ENCODE data around the gene WSCD1. TPM values are rescaled to one million over a fixed set of nuclear protein-coding genes. Genes with fewer than 3 reads are reported as not detected.

WSCD1 gene
- total RNA-seq, 1 experiment from 2014 or later: 0.45 TPM

GRCh38 chr17:6100146-6100545, 30.0 kb downstream of the WSCD1 start:
- TF ChIP-seq, protein P1, sequence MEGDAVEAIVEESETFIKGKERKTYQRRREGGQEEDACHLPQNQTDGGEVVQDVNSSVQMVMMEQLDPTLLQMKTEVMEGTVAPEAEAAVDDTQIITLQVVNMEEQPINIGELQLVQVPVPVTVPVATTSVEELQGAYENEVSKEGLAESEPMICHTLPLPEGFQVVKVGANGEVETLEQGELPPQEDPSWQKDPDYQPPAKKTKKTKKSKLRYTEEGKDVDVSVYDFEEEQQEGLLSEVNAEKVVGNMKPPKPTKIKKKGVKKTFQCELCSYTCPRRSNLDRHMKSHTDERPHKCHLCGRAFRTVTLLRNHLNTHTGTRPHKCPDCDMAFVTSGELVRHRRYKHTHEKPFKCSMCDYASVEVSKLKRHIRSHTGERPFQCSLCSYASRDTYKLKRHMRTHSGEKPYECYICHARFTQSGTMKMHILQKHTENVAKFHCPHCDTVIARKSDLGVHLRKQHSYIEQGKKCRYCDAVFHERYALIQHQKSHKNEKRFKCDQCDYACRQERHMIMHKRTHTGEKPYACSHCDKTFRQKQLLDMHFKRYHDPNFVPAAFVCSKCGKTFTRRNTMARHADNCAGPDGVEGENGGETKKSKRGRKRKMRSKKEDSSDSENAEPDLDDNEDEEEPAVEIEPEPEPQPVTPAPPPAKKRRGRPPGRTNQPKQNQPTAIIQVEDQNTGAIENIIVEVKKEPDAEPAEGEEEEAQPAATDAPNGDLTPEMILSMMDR (IDR thresholded peaks at IDR 0.05; ENCODE audit: unreplicated experiment): no peak
- Mint-ChIP-seq H3K4me1 (ENCODE audit: low read depth, unreplicated experiment) (no peaks in the 10 kb centered on the region), H3K27me3 (ENCODE audit: unreplicated experiment) (peaks cover 92% of the 10 kb centered on the region), H3K9me3 (ENCODE audit: low read depth, unreplicated experiment) (no peaks in the 10 kb centered on the region), H3K4me3 (ENCODE audit: low read depth, unreplicated experiment) (no peak overlapping the region), H3K36me3 (ENCODE audit: insufficient read depth, unreplicated experiment) (no peaks in the 10 kb centered on the region), H3K27ac (ENCODE audit: unreplicated experiment) (no peak overlapping the region)
- intact Hi-C loops (cut with micrococcal nuclease; ENCODE audit: unreplicated experiment): no loop called here
- CTCF ChIA-PET: no interaction called here
- DNase-seq: no peak
- no TSS peak for BruUV-seq (replicated peaks)

- H3K27ac Mint-ChIP-seq (ENCODE audit: unreplicated experiment): no peak overlapping the region
- no peaks in the 10 kb centered on the region for H3K4me1 Mint-ChIP-seq (ENCODE audit: low read depth, unreplicated experiment)
- intact Hi-C loops (cut with micrococcal nuclease; ENCODE audit: unreplicated experiment): no loop called here
- TF ChIP-seq, protein P1 (IDR thresholded peaks at IDR 0.05; ENCODE audit: unreplicated experiment): no peak
- peaks cover 92% of the 10 kb centered on the region for H3K27me3 Mint-ChIP-seq (ENCODE audit: unreplicated experiment)
- H3K9me3 Mint-ChIP-seq (ENCODE audit: low read depth, unreplicated experiment): no peaks in the 10 kb centered on the region
- no peak overlapping the region for H3K4me3 Mint-ChIP-seq (ENCODE audit: low read depth, unreplicated experiment)
- no TSS peak for BruUV-seq (replicated peaks)
- no peak for DNase-seq
- CTCF ChIA-PET: interaction anchor here (0.5 kb wide), 1 partner anchor 85 kb away, joined by 3 read pairs; no protein-coding TSS in a partner anchor
- no peaks in the 10 kb centered on the region for H3K36me3 Mint-ChIP-seq (ENCODE audit: insufficient read depth, unreplicated experiment)
Observed at GRCh38 chr17:6100891-6101500, 30.8 kb downstream of the WSCD1 start.

GRCh38 chr17:6101706-6102105, 31.5 kb downstream of the WSCD1 start:
- no peak for DNase-seq
- Mint-ChIP-seq H3K4me1 (ENCODE audit: low read depth, unreplicated experiment) (no peaks in the 10 kb centered on the region), H3K27ac (ENCODE audit: unreplicated experiment) (no peak overlapping the region), H3K9me3 (ENCODE audit: low read depth, unreplicated experiment) (no peaks in the 10 kb centered on the region), H3K36me3 (ENCODE audit: insufficient read depth, unreplicated experiment) (no peaks in the 10 kb centered on the region), H3K27me3 (ENCODE audit: unreplicated experiment) (peaks cover 98% of the 10 kb centered on the region), H3K4me3 (ENCODE audit: low read depth, unreplicated experiment) (no peak overlapping the region)
- intact Hi-C loops (cut with micrococcal nuclease; ENCODE audit: unreplicated experiment): no loop called here
- no TSS peak for BruUV-seq (replicated peaks)
- CTCF ChIA-PET: no interaction called here
- TF ChIP-seq, protein P1 (IDR thresholded peaks at IDR 0.05; ENCODE audit: unreplicated experiment): no peak

GRCh38 chr17:6102615-6103014, 32.4 kb downstream of the WSCD1 start:
- BruUV-seq (replicated peaks): no TSS peak
- peaks cover 100% of the 10 kb centered on the region for H3K27me3 Mint-ChIP-seq (ENCODE audit: unreplicated experiment)
- H3K4me1 Mint-ChIP-seq (ENCODE audit: low read depth, unreplicated experiment): no peaks in the 10 kb centered on the region
- no peaks in the 10 kb centered on the region for H3K9me3 Mint-ChIP-seq (ENCODE audit: low read depth, unreplicated experiment)
- intact Hi-C loops (cut with micrococcal nuclease; ENCODE audit: unreplicated experiment): no loop called here
- H3K36me3 Mint-ChIP-seq (ENCODE audit: insufficient read depth, unreplicated experiment): no peaks in the 10 kb centered on the region
- no peak overlapping the region for H3K4me3 Mint-ChIP-seq (ENCODE audit: low read depth, unreplicated experiment)
- DNase-seq: no peak
- CTCF ChIA-PET: no interaction called here
- TF ChIP-seq, protein P1 (IDR thresholded peaks at IDR 0.05; ENCODE audit: unreplicated experiment): no peak
- H3K27ac Mint-ChIP-seq (ENCODE audit: unreplicated experiment): no peak overlapping the region

All from Calu3 (cell line).